K562 (cell line): ENCODE results near the gene GAB2. TPM values are rescaled to one million over a fixed set of nuclear protein-coding genes. Genes with fewer than 3 reads are reported as not detected.

Experiments used
- ATF4 ChIP-seq: fragments of 450-650 bp; formaldehyde crosslinking; IDR thresholded peaks from 2 replicates; pipeline ENCODE4 v1.4.0; 2022; ENCODE audit warnings: mild to moderate bottlenecking, moderate library complexity
- EP400 ChIP-seq: fragments of 450-650 bp; IDR thresholded peaks from 2 replicates; pipeline ENCODE4 v1.6.1; 2017; ENCODE audit warnings: antibody characterized with exemption, mild to moderate bottlenecking, moderate library complexity
- ETV1 ChIP-seq: fragments of 450-650 bp; conservative IDR thresholded peaks from 2 replicates; pipeline ENCODE4 v1.6.1; 2016; ENCODE audit warnings: missing genetic modification characterization, control low read depth, low read depth, missing compliant biosample characterization
- FOXO4 ChIP-seq: fragments of 450-650 bp; formaldehyde crosslinking; IDR thresholded peaks from 2 replicates; pipeline ENCODE4 v1.4.0; 2020; ENCODE audit warnings: mild to moderate bottlenecking, moderate library complexity
- GTF2A2 ChIP-seq: IDR thresholded peaks from 2 replicates; pipeline ENCODE4 v1.6.1; 2016; ENCODE audit warnings: mild to moderate bottlenecking, missing genetic modification characterization, missing compliant biosample characterization
- HDAC2 ChIP-seq: fragments of 450-650 bp; IDR thresholded peaks from 2 replicates; pipeline ENCODE4 v1.6.1; 2016; ENCODE audit warnings: mild to moderate bottlenecking
- HIVEP1 ChIP-seq: fragments of 250-450 bp; sonication (Bioruptor Pico); IDR thresholded peaks from 2 replicates; pipeline ENCODE4 v1.4.0; 2020; ENCODE audit warnings: mild to moderate bottlenecking
- HNRNPH1 ChIP-seq: fragments of 200-400 bp; formaldehyde crosslinking; optimal IDR thresholded peaks from 2 replicates; pipeline ENCODE3; 2017; ENCODE audit warnings: low read depth, mild to moderate bottlenecking, low read length, moderate library complexity
- HOMEZ ChIP-seq: fragments of 250-450 bp; sonication (Bioruptor Pico); IDR thresholded peaks from 2 replicates; pipeline ENCODE4 v1.4.0; 2020; ENCODE audit warnings: mild to moderate bottlenecking, moderate library complexity
- KDM5B ChIP-seq: fragments of 200-600 bp; sonication (generic); IDR thresholded peaks from 2 replicates; pipeline ENCODE4 v1.6.1; 2012; ENCODE audit warnings: low read depth, mild to moderate bottlenecking, moderate library complexity, low read length, control low read depth, inconsistent platforms; ENCODE audit not compliant: insufficient replicate concordance
- NCOA6 ChIP-seq: fragments of 450-650 bp; IDR thresholded peaks from 2 replicates; pipeline ENCODE4 v1.6.1; 2017; ENCODE audit warnings: mild to moderate bottlenecking
- NFE2 ChIP-seq: IDR thresholded peaks from 2 replicates; pipeline ENCODE4 v1.6.1; 2014; ENCODE audit warnings: antibody characterized with exemption, low read depth
- NR3C1 ChIP-seq: sonication (generic); formaldehyde crosslinking; IDR thresholded peaks from 2 replicates; pipeline ENCODE4 v1.8.1; 2022; ENCODE audit warnings: missing genetic modification reagents
- PHF21A ChIP-seq: fragments of 450-650 bp; IDR thresholded peaks from 2 replicates; pipeline ENCODE4 v1.6.1; 2017; ENCODE audit warnings: low read depth, borderline replicate concordance
- POLR2A ChIP-seq: fragments of 450-650 bp; conservative IDR thresholded peaks from 2 replicates; pipeline ENCODE4 v1.6.1; 2016
- POU5F1 ChIP-seq: fragments of 150-350 bp; IDR thresholded peaks from 2 replicates; pipeline ENCODE4 v1.6.1; 2014; ENCODE audit warnings: borderline replicate concordance, low read length, low read depth, mild to moderate bottlenecking; ENCODE audit not compliant: partially characterized antibody
- SETDB1 ChIP-seq: IDR thresholded peaks from one replicate; pipeline ENCODE4 v1.6.1; 2012; ENCODE audit warnings: low read length, control low read depth, inconsistent platforms
- SIN3B ChIP-seq: fragments of 450-650 bp; IDR thresholded peaks from 2 replicates; pipeline ENCODE4 v1.6.1; 2017; ENCODE audit warnings: low read depth, mild to moderate bottlenecking, moderate library complexity
- SMARCE1 ChIP-seq: fragments of 450-650 bp; IDR thresholded peaks from 2 replicates; pipeline ENCODE4 v1.7.1; 2016; ENCODE audit warnings: mild to moderate bottlenecking
- SNIP1 ChIP-seq: fragments of 450-650 bp; IDR thresholded peaks from 2 replicates; pipeline ENCODE4 v1.7.1; 2017; ENCODE audit warnings: low read depth, mild to moderate bottlenecking
- SOX6 ChIP-seq: fragments of 450-650 bp; IDR thresholded peaks from 2 replicates; pipeline ENCODE4 v1.6.1; 2014; ENCODE audit warnings: mild to moderate bottlenecking
- TARDBP ChIP-seq: fragments of 450-650 bp; IDR thresholded peaks from 2 replicates; pipeline ENCODE4 v1.6.1; 2016
- TCF15 ChIP-seq: fragments of 250-450 bp; sonication (Bioruptor Pico); IDR thresholded peaks from 2 replicates; pipeline ENCODE4 v1.8.0; 2022; ENCODE audit warnings: moderate library complexity, mild to moderate bottlenecking, inconsistent platforms
- THAP12 ChIP-seq: fragments of 250-450 bp; sonication (Bioruptor Pico); IDR thresholded peaks from 2 replicates; pipeline ENCODE4 v1.9.0; 2021; ENCODE audit warnings: mild to moderate bottlenecking, inconsistent platforms
- ZNF133 ChIP-seq: fragments of 250-450 bp; sonication (Bioruptor Pico); IDR thresholded peaks from 2 replicates; pipeline ENCODE4 v1.4.0; 2020; ENCODE audit warnings: mild to moderate bottlenecking
- ZNF3 ChIP-seq: fragments of 250-450 bp; sonication (Bioruptor Pico); IDR thresholded peaks from 2 replicates; pipeline ENCODE4 v1.5.0; 2021; ENCODE audit warnings: mild to moderate bottlenecking, moderate library complexity
- ZNF668 ChIP-seq: fragments of 250-450 bp; sonication (Bioruptor Pico); IDR thresholded peaks from 2 replicates; pipeline ENCODE4 v1.8.0; 2022; ENCODE audit warnings: mild to moderate bottlenecking, inconsistent platforms
- polyA plus RNA-seq, 8 experiments: library from polyadenylated mRNA; depleted of rRNA in 4 of 8; stranded (reverse) in 5 of 8; unstranded in 3 of 8; fragments of >200 nt; fragmentation: Nextera tagmentation in 2 of 8; fragmentation: Illumina TruSeq in 1 of 8; extraction: Ambion mirVana in 2 of 8; extraction: Trizol in 1 of 8; gene quantifications; 2 replicates each; pipeline versions ENCODE4 v1.2.1 to v1.2.3, GENCODE V29; 2011 to 2014; ENCODE audit warnings: inconsistent platforms in 1 of 8, missing spikeins in 1 of 8
- total RNA-seq, 7 experiments: library from RNA; depleted of rRNA in 6 of 7; stranded (reverse); fragments of >200 nt in 6 of 7; fragmentation: Illumina TruSeq in 2 of 7; extraction: Trizol in 2 of 7; gene quantifications; 2 replicates each; pipeline versions ENCODE4 v1.2.1 to v1.2.3, GENCODE V29; 2011 to 2021; ENCODE audit warnings: low replicate concordance in 1 of 7

Gene GAB2
- total and polyA plus RNA-seq, 9 of the 15 experiments (the other 6 are each of a cell fraction or from before 2014, with no cell fraction given) = 2.3 to 35.2 (median 16.1) TPM

GRCh38 chr11:78339945-78340344 is 77.7 kb downstream of the GAB2 start (continued):
- TF ChIP-seq NR3C1 (CRISPR knock-in tag) = no peak
- no peak for TF ChIP-seq HDAC2
- TF ChIP-seq SIN3B = no peak
- no peak for TF ChIP-seq PHF21A
- no peak for TF ChIP-seq SETDB1
- peak; percentile 20; the same call in 1 of the 2 replicates for TF ChIP-seq EP400
- no peak for TF ChIP-seq GTF2A2 (tag)
- TF ChIP-seq ZNF3 = no peak
- TF ChIP-seq THAP12 (CRISPR knock-in tag) = no peak
- TF ChIP-seq NCOA6 = no peak
- TF ChIP-seq HOMEZ (CRISPR knock-in tag) = no peak
- no peak for TF ChIP-seq TARDBP
- TF ChIP-seq TCF15 (CRISPR knock-in tag) = no peak
- no peak for TF ChIP-seq POU5F1
- no peak for TF ChIP-seq POLR2A
- no peak for TF ChIP-seq FOXO4 (CRISPR knock-in tag)
- TF ChIP-seq SMARCE1 = no peak
- no peak for TF ChIP-seq ATF4 (CRISPR knock-in tag)
- no peak for TF ChIP-seq ZNF668
- TF ChIP-seq HNRNPH1 = no peak
- no peak for TF ChIP-seq ETV1 (tag)
- TF ChIP-seq HIVEP1 (CRISPR knock-in tag) = no peak
- TF ChIP-seq SNIP1 = no peak
- TF ChIP-seq KDM5B = no peak
- TF ChIP-seq SOX6 = peak; percentile 7; the same call in 1 of the 2 replicates
- peak; percentile 25; the same call in 1 of the 2 replicates for TF ChIP-seq NFE2
- TF ChIP-seq ZNF133 (CRISPR knock-in tag) = no peak
